K562 (cell line): ENCODE results near the gene RHBG. TPM values are rescaled to one million over a fixed set of nuclear protein-coding genes. Genes with fewer than 3 reads are reported as not detected.
A peak's percentile ranks its signal among the peaks of the same experiment; 100 is the strongest.

Source experiments
- ARID3B ChIP-seq: fragments of 250-450 bp; sonication (Bioruptor Pico); IDR thresholded peaks from 2 replicates; pipeline ENCODE4 v1.4.0; 2020; ENCODE audit warnings: borderline replicate concordance
- GTF3C2 ChIP-seq: IDR thresholded peaks from 3 replicates; pipeline ENCODE4 v1.6.1; 2011; ENCODE audit warnings: borderline replicate concordance, mild to moderate bottlenecking, moderate library complexity; ENCODE audit not compliant: insufficient read length; ENCODE audit errors: extremely low read depth
- MAFG ChIP-seq: fragments of 450-650 bp; conservative IDR thresholded peaks from 2 replicates; pipeline ENCODE4 v1.6.1; 2016; ENCODE audit warnings: missing genetic modification characterization, missing compliant biosample characterization
- NR2C1 ChIP-seq, 2 experiments: fragments of 450-650 bp; IDR thresholded peaks; 2 replicates each; pipeline ENCODE4 v1.6.1; 2017; ENCODE audit warnings: mild to moderate bottlenecking in 2 of 2, antibody characterized with exemption in 1 of 2, inconsistent platforms in 1 of 2, missing compliant biosample characterization in 1 of 2, missing genetic modification characterization in 1 of 2
- PCBP1 ChIP-seq: fragments of 200-400 bp; formaldehyde crosslinking; IDR thresholded peaks from 2 replicates; pipeline ENCODE4 v1.6.1; 2018; ENCODE audit warnings: mild to moderate bottlenecking, low read depth, low read length; ENCODE audit not compliant: poor library complexity, severe bottlenecking
- PHF21A ChIP-seq: fragments of 450-650 bp; IDR thresholded peaks from 2 replicates; pipeline ENCODE4 v1.6.1; 2017; ENCODE audit warnings: low read depth, borderline replicate concordance
- RFX7 ChIP-seq: fragments of 250-450 bp; sonication (Bioruptor Pico); IDR thresholded peaks from 2 replicates; pipeline ENCODE4 v1.5.1; 2021; ENCODE audit warnings: mild to moderate bottlenecking
- YBX1 ChIP-seq: fragments of 450-650 bp; IDR thresholded peaks from 2 replicates; pipeline ENCODE4 v1.7.1; 2016; ENCODE audit warnings: mild to moderate bottlenecking
- ZNF277 ChIP-seq: fragments of 250-450 bp; sonication (Bioruptor Pico); IDR thresholded peaks from 2 replicates; pipeline ENCODE4 v1.8.0; 2022; ENCODE audit warnings: inconsistent platforms, mild to moderate bottlenecking, moderate library complexity, borderline replicate concordance
- polyA plus RNA-seq, 8 experiments: library from polyadenylated mRNA; depleted of rRNA in 4 of 8; stranded (reverse) in 5 of 8; unstranded in 3 of 8; fragments of >200 nt; fragmentation: Nextera tagmentation in 2 of 8; fragmentation: Illumina TruSeq in 1 of 8; extraction: Ambion mirVana in 2 of 8; extraction: Trizol in 1 of 8; gene quantifications; 2 replicates each; pipeline versions ENCODE4 v1.2.1 to v1.2.3, GENCODE V29; 2011 to 2014; ENCODE audit warnings: inconsistent platforms in 1 of 8, missing spikeins in 1 of 8
- total RNA-seq, 7 experiments: library from RNA; depleted of rRNA in 6 of 7; stranded (reverse); fragments of >200 nt in 6 of 7; fragmentation: Illumina TruSeq in 2 of 7; extraction: Trizol in 2 of 7; gene quantifications; 2 replicates each; pipeline versions ENCODE4 v1.2.1 to v1.2.3, GENCODE V29; 2011 to 2021; ENCODE audit warnings: low replicate concordance in 1 of 7
- TF ChIP-seq, protein P1 (sequence below), 2 experiments: fragments of 450-650 bp in 1 of 2; sonication (generic) in 1 of 2; formaldehyde crosslinking; conservative IDR thresholded peaks; 2 replicates each; pipeline versions ENCODE4 v1.4.0 to v1.8.1; 2020 to 2022; ENCODE audit warnings: mild to moderate bottlenecking in 1 of 2, missing genetic modification reagents in 1 of 2
- TF ChIP-seq, protein P2 (sequence below): sonication (generic); formaldehyde crosslinking; IDR thresholded peaks from 2 replicates; pipeline ENCODE4 v1.8.0; 2023; ENCODE audit warnings: mild to moderate bottlenecking, missing genetic modification reagents
- TF ChIP-seq, protein P3 (sequence below): fragments of 450-650 bp; IDR thresholded peaks from 2 replicates; pipeline ENCODE4 v1.6.1; 2016; ENCODE audit warnings: low read depth, mild to moderate bottlenecking, moderate library complexity

Gene RHBG
- total and polyA plus RNA-seq, 9 of the 15 experiments (the other 6 are each of a cell fraction or from before 2014, with no cell fraction given) = not detected

GRCh38 chr1:156338180-156338976, 30.6 kb upstream of the RHBG start, which contains the start of the genes CCT3 and TSACC (continued):
- no peak for TF ChIP-seq RFX7 (CRISPR knock-in tag)
- TF ChIP-seq ARID3B (CRISPR knock-in tag) = no peak
- TF ChIP-seq NR2C1 (IDR thresholded peaks at IDR 0.05) = peak; percentile 66
- TF ChIP-seq NR2C1 (tag; IDR thresholded peaks at IDR 0.05) = peak; percentile 84
- TF ChIP-seq ZNF277 (CRISPR knock-in tag) = no peak
- no peak for TF ChIP-seq GTF3C2
- TF ChIP-seq, protein P1, sequence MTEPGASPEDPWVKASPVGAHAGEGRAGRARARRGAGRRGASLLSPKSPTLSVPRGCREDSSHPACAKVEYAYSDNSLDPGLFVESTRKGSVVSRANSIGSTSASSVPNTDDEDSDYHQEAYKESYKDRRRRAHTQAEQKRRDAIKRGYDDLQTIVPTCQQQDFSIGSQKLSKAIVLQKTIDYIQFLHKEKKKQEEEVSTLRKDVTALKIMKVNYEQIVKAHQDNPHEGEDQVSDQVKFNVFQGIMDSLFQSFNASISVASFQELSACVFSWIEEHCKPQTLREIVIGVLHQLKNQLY (CRISPR knock-in tag; conservative IDR thresholded peaks at IDR 0.05) = no peak
- TF ChIP-seq PHF21A = no peak
- TF ChIP-seq, protein P2, sequence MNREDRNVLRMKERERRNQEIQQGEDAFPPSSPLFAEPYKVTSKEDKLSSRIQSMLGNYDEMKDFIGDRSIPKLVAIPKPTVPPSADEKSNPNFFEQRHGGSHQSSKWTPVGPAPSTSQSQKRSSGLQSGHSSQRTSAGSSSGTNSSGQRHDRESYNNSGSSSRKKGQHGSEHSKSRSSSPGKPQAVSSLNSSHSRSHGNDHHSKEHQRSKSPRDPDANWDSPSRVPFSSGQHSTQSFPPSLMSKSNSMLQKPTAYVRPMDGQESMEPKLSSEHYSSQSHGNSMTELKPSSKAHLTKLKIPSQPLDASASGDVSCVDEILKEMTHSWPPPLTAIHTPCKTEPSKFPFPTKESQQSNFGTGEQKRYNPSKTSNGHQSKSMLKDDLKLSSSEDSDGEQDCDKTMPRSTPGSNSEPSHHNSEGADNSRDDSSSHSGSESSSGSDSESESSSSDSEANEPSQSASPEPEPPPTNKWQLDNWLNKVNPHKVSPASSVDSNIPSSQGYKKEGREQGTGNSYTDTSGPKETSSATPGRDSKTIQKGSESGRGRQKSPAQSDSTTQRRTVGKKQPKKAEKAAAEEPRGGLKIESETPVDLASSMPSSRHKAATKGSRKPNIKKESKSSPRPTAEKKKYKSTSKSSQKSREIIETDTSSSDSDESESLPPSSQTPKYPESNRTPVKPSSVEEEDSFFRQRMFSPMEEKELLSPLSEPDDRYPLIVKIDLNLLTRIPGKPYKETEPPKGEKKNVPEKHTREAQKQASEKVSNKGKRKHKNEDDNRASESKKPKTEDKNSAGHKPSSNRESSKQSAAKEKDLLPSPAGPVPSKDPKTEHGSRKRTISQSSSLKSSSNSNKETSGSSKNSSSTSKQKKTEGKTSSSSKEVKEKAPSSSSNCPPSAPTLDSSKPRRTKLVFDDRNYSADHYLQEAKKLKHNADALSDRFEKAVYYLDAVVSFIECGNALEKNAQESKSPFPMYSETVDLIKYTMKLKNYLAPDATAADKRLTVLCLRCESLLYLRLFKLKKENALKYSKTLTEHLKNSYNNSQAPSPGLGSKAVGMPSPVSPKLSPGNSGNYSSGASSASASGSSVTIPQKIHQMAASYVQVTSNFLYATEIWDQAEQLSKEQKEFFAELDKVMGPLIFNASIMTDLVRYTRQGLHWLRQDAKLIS (CRISPR knock-in tag) = no peak
- no peak for TF ChIP-seq PCBP1
- TF ChIP-seq MAFG (tag) = no peak
- no peak for TF ChIP-seq YBX1
- TF ChIP-seq, protein P3, sequence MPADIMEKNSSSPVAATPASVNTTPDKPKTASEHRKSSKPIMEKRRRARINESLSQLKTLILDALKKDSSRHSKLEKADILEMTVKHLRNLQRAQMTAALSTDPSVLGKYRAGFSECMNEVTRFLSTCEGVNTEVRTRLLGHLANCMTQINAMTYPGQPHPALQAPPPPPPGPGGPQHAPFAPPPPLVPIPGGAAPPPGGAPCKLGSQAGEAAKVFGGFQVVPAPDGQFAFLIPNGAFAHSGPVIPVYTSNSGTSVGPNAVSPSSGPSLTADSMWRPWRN = no peak
